T-cell (primary cell): ENCODE measurements around the gene FRMD5. TPM values are rescaled to one million over a fixed set of nuclear protein-coding genes. Genes with fewer than 3 reads are reported as not detected.

Experiments used
- ATAC-seq, 4 experiments: fragments of 200-7000 bp in 3 of 4; fragments of 150-1000 bp in 1 of 4; cut with Tn5 transposase; replicated peaks in 1 of 4; 1 replicate in 3 of 4; 2 replicates in 1 of 4; pipeline ENCODE4 v1.10.0; 2021; ENCODE audit warnings: moderate library complexity in 3 of 4, mild to moderate bottlenecking in 2 of 4, moderate number of reproducible peaks in 1 of 4
- CTCF ChIA-PET, 2 donors: fragments of 300-600 bp; sonication (Branson Sonifier 250); formaldehyde crosslinking; loops; one replicate each; lab custom pipeline; 2022; ENCODE audit warnings: antibody characterized with exemption in 2 of 2; lab: Charles Lee
- POLR2A ChIA-PET, 2 donors: fragments of 300-600 bp; sonication (Branson Sonifier 250); formaldehyde crosslinking; loops; one replicate each; lab custom pipeline; 2022; ENCODE audit warnings: antibody characterized with exemption in 2 of 2; lab: Charles Lee
- DNase-seq, 35 experiments: peaks; one replicate each; pipeline versions ENCODE4 v3.0.0 to v3.0.0-alpha.2; 2013 to 2023
- H3K27ac ChIP-seq: one replicate; pipeline ENCODE4 v1.5.1; 2013; ENCODE audit warnings: low read length
- H3K27me3 ChIP-seq, 2 experiments: replicated peaks in 1 of 2; 1 replicate in 1 of 2; 2 replicates in 1 of 2; pipeline versions ENCODE4 v1.6.1 to v1.7.0; 2013; ENCODE audit warnings: low read length in 1 of 2, mixed read lengths in 1 of 2; ENCODE audit not compliant: control insufficient read depth in 2 of 2, insufficient read depth in 2 of 2; ENCODE audit errors: extremely low read depth in 1 of 2
- H3K36me3 ChIP-seq, 2 donors: 1 replicate in 1 of 2; 2 replicates in 1 of 2; pipeline versions ENCODE4 v1.6.1 to v1.7.0; 2013; ENCODE audit warnings: low read length in 1 of 2; ENCODE audit not compliant: control insufficient read depth in 2 of 2, insufficient read depth in 1 of 2; ENCODE audit errors: extremely low read depth in 1 of 2
- H3K4me1 ChIP-seq, 2 experiments: 1 replicate in 1 of 2; 2 replicates in 1 of 2; pipeline versions ENCODE4 v1.6.1 to v1.7.0; 2013; ENCODE audit warnings: low read length in 2 of 2, mixed read lengths in 1 of 2; ENCODE audit not compliant: insufficient read depth in 2 of 2, control insufficient read depth in 1 of 2; ENCODE audit errors: extremely low read depth in 1 of 2
- H3K4me3 ChIP-seq, 2 donors: 1 replicate in 1 of 2; 2 replicates in 1 of 2; pipeline versions ENCODE4 v1.5.1 to v1.7.0; 2013; ENCODE audit warnings: mild to moderate bottlenecking in 2 of 2, low read length in 1 of 2, moderate library complexity in 1 of 2; ENCODE audit not compliant: control insufficient read depth in 1 of 2; ENCODE audit errors: extremely low read depth in 1 of 2
- H3K9me3 ChIP-seq: 2 replicates; pipeline ENCODE4 v1.7.0; 2013
- H3K27ac Mint-ChIP-seq, 2 donors: one replicate each; pipeline ENCODE4 v1.8.0; 2020 to 2021; ENCODE audit warnings: mild to moderate bottlenecking in 2 of 2, mixed read lengths in 2 of 2
- H3K27me3 Mint-ChIP-seq, 2 donors: one replicate each; pipeline ENCODE4 v1.8.0; 2021 to 2022; ENCODE audit warnings: mixed read lengths in 2 of 2
- H3K36me3 Mint-ChIP-seq: one replicate; pipeline ENCODE4 v1.8.0; 2021; ENCODE audit warnings: mixed read lengths
- H3K4me1 Mint-ChIP-seq, 3 donors: one replicate each; pipeline ENCODE4 v1.8.0; 2020 to 2022; ENCODE audit warnings: mixed read lengths in 3 of 3, mild to moderate bottlenecking in 1 of 3
- H3K4me3 Mint-ChIP-seq, 3 donors: one replicate each; pipeline ENCODE4 v1.8.0; 2020 to 2022; ENCODE audit warnings: mild to moderate bottlenecking in 3 of 3, mixed read lengths in 3 of 3, moderate library complexity in 3 of 3
- H3K9me3 Mint-ChIP-seq, 3 donors: one replicate each; pipeline ENCODE4 v1.8.0; 2020 to 2022; ENCODE audit warnings: mixed read lengths in 3 of 3
- WGBS: methylation state at CpG from one replicate; pipeline ENCODE4 v1.1.5; 2013; ENCODE audit warnings: missing lambda C conversion rate; ENCODE audit not compliant: insufficient coverage; 5-methylcytosine and 5-hydroxymethylcytosine counted together
- total RNA-seq, 35 experiments: library from RNA in 6 of 35; stranded (reverse) in 6 of 35; fragments of 120-200 nt in 1 of 35; gene quantifications; one replicate each; pipeline versions ENCODE4 v1.2.1 to v1.2.4 and lab custom pipeline; 2013 to 2026

FRMD5 gene
- total RNA-seq, 5 donors from 2014 or later (not counting 1 experiment from before 2014, with no cell fraction given): 0.09 to 0.26 (median 0.23) TPM; not detected in 2

DNA sequence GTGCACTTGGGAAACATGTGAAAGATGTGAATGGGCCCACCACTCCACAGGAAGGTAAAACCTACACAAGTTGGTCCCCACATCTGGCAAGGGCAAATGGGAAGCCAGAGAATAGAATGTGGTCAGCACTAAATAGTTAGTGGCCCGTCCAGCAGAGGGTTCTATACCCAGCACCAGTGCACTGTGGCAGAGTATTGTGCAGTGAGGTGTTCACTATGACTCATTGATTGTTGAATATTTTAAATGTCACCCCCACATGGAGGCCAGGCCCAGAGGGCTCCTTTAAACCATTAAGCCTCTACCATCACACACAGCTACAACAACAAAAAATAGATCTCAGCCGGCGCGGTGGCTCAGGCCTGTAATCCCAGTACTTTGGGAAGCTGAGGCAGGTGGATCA is 11.7 kb downstream of the FRMD5 start:
- peaks cover 5 to 13% of the 10 kb centered on the region in 2 donors for H3K27me3 Mint-ChIP-seq
- H3K4me1 Mint-ChIP-seq: no peaks in the 10 kb centered on the region
- H3K27ac ChIP-seq: no peak overlapping the region
- no peaks in the 10 kb centered on the region for H3K4me1 ChIP-seq
- ATAC-seq (no peak), DNase-seq (no peak)
- 100% methylated on average over 2 of the region's 4 CpGs for WGBS
- no peaks in the 10 kb centered on the region for H3K9me3 Mint-ChIP-seq
- ChIA-PET CTCF (no interaction called here), POLR2A (no interaction called here)
- no peaks in the 10 kb centered on the region for H3K36me3 Mint-ChIP-seq
- H3K4me3 ChIP-seq: no peak overlapping the region
- no peaks in the 10 kb centered on the region for H3K9me3 ChIP-seq
- no peaks in the 10 kb centered on the region for H3K27me3 ChIP-seq
- no peak overlapping the region for H3K27ac Mint-ChIP-seq
- no peak overlapping the region for H3K4me3 Mint-ChIP-seq
- H3K36me3 ChIP-seq: no peaks in the 10 kb centered on the region

GRCh38 chr15:44181410-44181809 is 13.7 kb downstream of the FRMD5 start:
- ATAC-seq (no peak), DNase-seq (no peak)
- ChIA-PET POLR2A (interaction anchor here in 1 of 2 donors (1.0 kb wide), 1 partner anchor 21 kb away, joined by 4 read pairs; no protein-coding TSS in a partner anchor), CTCF (interaction anchor here (0.6 kb wide), 2 partner anchors 23 to 1591 kb away, joined by 3 read pairs; no protein-coding TSS in a partner anchor)
- H3K27me3 Mint-ChIP-seq: peaks cover 7 to 14% of the 10 kb centered on the region in 2 donors
- no peaks in the 10 kb centered on the region for H3K36me3 Mint-ChIP-seq
- no peaks in the 10 kb centered on the region for H3K9me3 Mint-ChIP-seq
- H3K9me3 ChIP-seq: no peaks in the 10 kb centered on the region
- no peaks in the 10 kb centered on the region for H3K36me3 ChIP-seq
- no peak overlapping the region for H3K4me3 Mint-ChIP-seq
- no peaks in the 10 kb centered on the region for H3K4me1 ChIP-seq
- no peak overlapping the region for H3K27ac ChIP-seq
- H3K27ac Mint-ChIP-seq: no peak overlapping the region
- H3K4me1 Mint-ChIP-seq: no peaks in the 10 kb centered on the region
- WGBS: 100% methylated on average over 1 of the region's 2 CpGs
- H3K27me3 ChIP-seq: no peaks in the 10 kb centered on the region
- no peak overlapping the region for H3K4me3 ChIP-seq

GRCh38 chr15:44177139-44177538 is 17.9 kb downstream of the FRMD5 start:
- Histone ChIP-seq H3K4me1 (no peaks in the 10 kb centered on the region), H3K9me3 (no peaks in the 10 kb centered on the region), H3K27ac (no peak overlapping the region), H3K27me3 (peaks cover 0 to 6% of the 10 kb centered on the region in 2 experiments), H3K36me3 (no peaks in the 10 kb centered on the region), H3K4me3 (no peak overlapping the region)
- H3K4me3 Mint-ChIP-seq: no peak overlapping the region
- POLR2A ChIA-PET: no interaction called here
- CTCF ChIA-PET: no interaction called here
- no CpG with 5 or more reads among the region's 1 CpG for WGBS
- H3K36me3 Mint-ChIP-seq: no peaks in the 10 kb centered on the region
- no peaks in the 10 kb centered on the region for H3K9me3 Mint-ChIP-seq
- peaks cover 17 to 20% of the 10 kb centered on the region in 2 donors for H3K27me3 Mint-ChIP-seq
- ATAC-seq: no peak
- no peak overlapping the region for H3K27ac Mint-ChIP-seq
- no peaks in the 10 kb centered on the region for H3K4me1 Mint-ChIP-seq
- no peak for DNase-seq

DNA sequence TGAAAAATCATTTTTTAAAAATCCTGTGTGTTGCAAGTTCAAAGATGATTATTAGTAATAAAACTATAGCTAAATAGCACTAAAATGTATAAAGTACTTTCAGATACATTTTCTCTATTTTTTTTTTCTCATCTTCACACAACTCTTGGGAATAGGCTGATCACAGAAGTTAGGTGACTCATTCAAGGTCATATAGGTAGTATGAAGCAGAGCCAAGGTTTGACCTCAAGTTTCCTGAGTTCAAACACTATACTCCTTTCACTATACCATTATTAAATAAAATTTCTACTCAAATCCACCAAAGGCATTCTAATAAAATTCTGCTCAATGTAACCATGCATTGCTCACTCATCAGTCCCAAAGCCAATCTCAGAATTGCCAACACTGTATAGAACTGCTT is 21.3 kb downstream of the FRMD5 start:
- no peak overlapping the region for H3K4me3 Mint-ChIP-seq
- H3K9me3 ChIP-seq: no peaks in the 10 kb centered on the region
- no peaks in the 10 kb centered on the region for H3K4me1 Mint-ChIP-seq
- ChIA-PET POLR2A (no interaction called here), CTCF (no interaction called here)
- no peaks in the 10 kb centered on the region for H3K4me1 ChIP-seq
- DNase-seq (no peak), ATAC-seq (no peak)
- H3K4me3 ChIP-seq: no peak overlapping the region
- H3K27me3 ChIP-seq: peaks cover 0 to 18% of the 10 kb centered on the region in 2 experiments
- no peak overlapping the region for H3K27ac Mint-ChIP-seq
- H3K9me3 Mint-ChIP-seq: no peaks in the 10 kb centered on the region
- H3K36me3 Mint-ChIP-seq: no peaks in the 10 kb centered on the region
- no peaks in the 10 kb centered on the region for H3K36me3 ChIP-seq
- peaks cover 24 to 29% of the 10 kb centered on the region in 2 donors for H3K27me3 Mint-ChIP-seq
- no peak overlapping the region for H3K27ac ChIP-seq

GRCh38 chr15:44163370-44163769 is 31.7 kb downstream of the FRMD5 start:
- Histone ChIP-seq H3K27ac (no peak overlapping the region), H3K4me1 (no peaks in the 10 kb centered on the region), H3K36me3 (no peaks in the 10 kb centered on the region), H3K27me3 (peaks cover 4 to 9% of the 10 kb centered on the region in 2 experiments), H3K9me3 (no peaks in the 10 kb centered on the region), H3K4me3 (no peak overlapping the region)
- ATAC-seq (no peak), DNase-seq (no peak)
- Mint-ChIP-seq H3K27ac (no peak overlapping the region), H3K27me3 (peaks cover 19% of the 10 kb centered on the region in 2 donors), H3K4me1 (no peaks in the 10 kb centered on the region), H3K9me3 (no peaks in the 10 kb centered on the region), H3K36me3 (no peaks in the 10 kb centered on the region), H3K4me3 (no peak overlapping the region)
- ChIA-PET CTCF (no interaction called here), POLR2A (no interaction called here)
- WGBS: no CpG with 5 or more reads among the region's 5 CpGs

DNA sequence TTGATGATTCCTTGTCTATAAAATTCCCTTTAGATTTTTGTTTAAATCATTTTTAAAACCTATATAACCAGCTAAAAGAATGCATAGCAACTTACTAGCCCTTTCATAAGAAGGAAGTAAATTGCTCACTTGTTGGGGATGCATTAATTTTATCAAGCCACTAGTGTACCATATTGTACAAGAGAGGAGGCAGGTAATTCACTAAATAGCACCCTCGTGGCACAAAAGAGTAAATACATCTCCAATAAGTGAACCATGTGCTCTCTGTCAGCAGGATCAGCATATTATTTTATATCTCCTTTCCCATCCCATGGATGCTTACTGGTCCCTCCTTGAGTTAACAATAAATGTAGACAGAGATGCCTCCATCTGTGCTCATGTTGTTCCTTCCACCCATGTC is 34.3 kb downstream of the FRMD5 start:
- H3K36me3 ChIP-seq: no peaks in the 10 kb centered on the region
- H3K36me3 Mint-ChIP-seq: no peaks in the 10 kb centered on the region
- H3K27me3 ChIP-seq: peaks cover 4 to 9% of the 10 kb centered on the region in 2 experiments
- H3K4me1 Mint-ChIP-seq: no peaks in the 10 kb centered on the region
- peaks cover 20 to 22% of the 10 kb centered on the region in 2 donors for H3K27me3 Mint-ChIP-seq
- H3K27ac Mint-ChIP-seq: no peak overlapping the region
- no peak for ATAC-seq
- no CpG with 5 or more reads among the region's 1 CpG for WGBS
- no peak for DNase-seq
- CTCF ChIA-PET: no interaction called here
- no peak overlapping the region for H3K27ac ChIP-seq
- no peak overlapping the region for H3K4me3 Mint-ChIP-seq
- H3K4me1 ChIP-seq: no peaks in the 10 kb centered on the region
- no peaks in the 10 kb centered on the region for H3K9me3 Mint-ChIP-seq
- POLR2A ChIA-PET: no interaction called here
- no peak overlapping the region for H3K4me3 ChIP-seq
- no peaks in the 10 kb centered on the region for H3K9me3 ChIP-seq

DNA sequence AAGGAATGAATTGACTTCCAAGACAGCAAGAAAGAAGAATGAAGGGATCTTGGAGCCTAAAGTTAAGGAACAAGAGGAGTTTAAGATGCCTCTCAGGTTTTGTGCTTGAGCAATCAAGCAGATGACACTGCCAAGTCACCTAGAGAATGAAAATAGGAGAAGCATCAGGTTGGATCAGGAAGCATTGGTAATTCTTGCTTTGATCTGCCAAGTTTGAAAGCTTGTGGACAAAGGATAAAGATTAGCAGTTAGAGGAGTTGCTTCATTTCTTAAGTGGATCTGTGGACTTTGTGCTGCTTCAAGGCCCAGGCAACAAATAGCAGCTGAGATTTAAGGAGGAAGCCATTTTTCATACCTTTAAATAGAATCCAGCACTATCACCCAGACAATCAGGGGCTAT is 35.6 kb downstream of the FRMD5 start:
- Mint-ChIP-seq H3K4me1 (no peaks in the 10 kb centered on the region), H3K9me3 (no peaks in the 10 kb centered on the region), H3K36me3 (no peaks in the 10 kb centered on the region), H3K27me3 (peaks cover 22 to 23% of the 10 kb centered on the region in 2 donors), H3K4me3 (no peak overlapping the region), H3K27ac (no peak overlapping the region)
- CTCF ChIA-PET: no interaction called here
- Histone ChIP-seq H3K27ac (no peak overlapping the region), H3K27me3 (peaks cover 0 to 4% of the 10 kb centered on the region in 2 experiments), H3K4me3 (no peak overlapping the region), H3K9me3 (no peaks in the 10 kb centered on the region), H3K4me1 (no peaks in the 10 kb centered on the region), H3K36me3 (no peaks in the 10 kb centered on the region)
- no peak for ATAC-seq
- POLR2A ChIA-PET: no interaction called here
- DNase-seq: no peak
